Ovary (tissue), 3 donors: Measurements from ENCODE around the gene FOXN1.

Source experiments
- EP300 ChIP-seq: sonication (generic); formaldehyde crosslinking; IDR thresholded peaks from one replicate; pipeline ENCODE4 v1.6.1; 2017; ENCODE audit warnings: antibody characterized with exemption
- POLR2A ChIP-seq: fragments of 450-650 bp; IDR thresholded peaks from one replicate; pipeline ENCODE4 v1.6.1; 2017; ENCODE audit warnings: antibody characterized with exemption, mild to moderate bottlenecking, moderate library complexity
- TF ChIP-seq, protein P1 (sequence below), 3 donors: fragments of 450-650 bp in 2 of 3; fragments of 200-600 bp in 1 of 3; IDR thresholded peaks; one replicate each; pipeline versions ENCODE4 v1.5.1 to v1.8.0; 2016 to 2022; ENCODE audit warnings: antibody characterized with exemption in 3 of 3, mild to moderate bottlenecking in 1 of 3
- donor health status: DM: no; HTN: no; CAD: no.

- TF ChIP-seq POLR2A (no peak), EP300 (no peak)
- TF ChIP-seq, protein P1, sequence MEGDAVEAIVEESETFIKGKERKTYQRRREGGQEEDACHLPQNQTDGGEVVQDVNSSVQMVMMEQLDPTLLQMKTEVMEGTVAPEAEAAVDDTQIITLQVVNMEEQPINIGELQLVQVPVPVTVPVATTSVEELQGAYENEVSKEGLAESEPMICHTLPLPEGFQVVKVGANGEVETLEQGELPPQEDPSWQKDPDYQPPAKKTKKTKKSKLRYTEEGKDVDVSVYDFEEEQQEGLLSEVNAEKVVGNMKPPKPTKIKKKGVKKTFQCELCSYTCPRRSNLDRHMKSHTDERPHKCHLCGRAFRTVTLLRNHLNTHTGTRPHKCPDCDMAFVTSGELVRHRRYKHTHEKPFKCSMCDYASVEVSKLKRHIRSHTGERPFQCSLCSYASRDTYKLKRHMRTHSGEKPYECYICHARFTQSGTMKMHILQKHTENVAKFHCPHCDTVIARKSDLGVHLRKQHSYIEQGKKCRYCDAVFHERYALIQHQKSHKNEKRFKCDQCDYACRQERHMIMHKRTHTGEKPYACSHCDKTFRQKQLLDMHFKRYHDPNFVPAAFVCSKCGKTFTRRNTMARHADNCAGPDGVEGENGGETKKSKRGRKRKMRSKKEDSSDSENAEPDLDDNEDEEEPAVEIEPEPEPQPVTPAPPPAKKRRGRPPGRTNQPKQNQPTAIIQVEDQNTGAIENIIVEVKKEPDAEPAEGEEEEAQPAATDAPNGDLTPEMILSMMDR (IDR thresholded peaks at IDR 0.05) = no peak
Observed at GRCh38 chr17:28468781-28469180, 37.4 kb upstream of the FOXN1 start.
